CD4-positive, alpha-beta T cell (primary cell): Measurements from ENCODE around the gene WFIKKN1. TPM values are rescaled to one million over a fixed set of nuclear protein-coding genes. Genes with fewer than 3 reads are reported as not detected.

Source experiments
- ATAC-seq: fragments of 200-7000 bp; cut with Tn5 transposase; one replicate; pipeline ENCODE4 v1.10.0; 2022; ENCODE audit warnings: mild to moderate bottlenecking; ENCODE audit not compliant: poor library complexity
- CTCF ChIA-PET: fragments of 350-600 bp; sonication (Branson Sonifier 250); formaldehyde crosslinking; loops from one replicate; lab custom pipeline; 2021; ENCODE audit warnings: antibody characterized with exemption, inconsistent platforms; lab: Charles Lee
- POLR2A ChIA-PET: fragments of 350-600 bp; sonication (Branson Sonifier 250); formaldehyde crosslinking; loops from one replicate; lab custom pipeline; 2021; ENCODE audit warnings: antibody characterized with exemption, inconsistent platforms; lab: Charles Lee
- DNase-seq, 14 experiments: peaks; one replicate each; pipeline ENCODE4 v3.0.0-alpha.2; 2013 to 2020; ENCODE audit warnings: mixed read lengths in 2 of 14
- H3K27ac ChIP-seq, 2 donors: one replicate each; pipeline versions ENCODE4 v1.5.1 to v1.7.0; 2013; ENCODE audit warnings: low read length in 2 of 2, low read depth in 1 of 2, mild to moderate bottlenecking in 1 of 2
- H3K27me3 ChIP-seq, 2 experiments: 1 replicate in 1 of 2; 2 replicates in 1 of 2; pipeline versions ENCODE4 v1.6.1 to v1.7.0; 2013; ENCODE audit warnings: low read length in 2 of 2, control low read depth in 1 of 2, mild to moderate bottlenecking in 1 of 2, moderate library complexity in 1 of 2; ENCODE audit not compliant: insufficient read depth in 2 of 2, control insufficient read depth in 1 of 2
- H3K36me3 ChIP-seq: one replicate; pipeline ENCODE4 v1.6.1; 2013; ENCODE audit warnings: low read length, control low read depth; ENCODE audit not compliant: insufficient read depth
- H3K4me1 ChIP-seq: one replicate; pipeline ENCODE4 v1.6.1; 2013; ENCODE audit warnings: low read length, control low read depth; ENCODE audit not compliant: insufficient read depth
- H3K4me3 ChIP-seq: one replicate; pipeline ENCODE4 v1.5.1; 2013; ENCODE audit warnings: mild to moderate bottlenecking, low read length, moderate library complexity
- H3K9me3 ChIP-seq, 2 experiments: 1 replicate in 1 of 2; 2 replicates in 1 of 2; pipeline versions ENCODE4 v1.6.1 to v1.7.0; 2013; ENCODE audit warnings: low read length in 2 of 2, mild to moderate bottlenecking in 2 of 2, control low read depth in 1 of 2, moderate library complexity in 1 of 2; ENCODE audit not compliant: control insufficient read depth in 1 of 2, insufficient read depth in 1 of 2
- H3K27ac Mint-ChIP-seq: one replicate; pipeline ENCODE4 v1.8.0; 2020; ENCODE audit warnings: mixed read lengths
- H3K27me3 Mint-ChIP-seq: one replicate; pipeline ENCODE4 v1.8.0; 2021; ENCODE audit warnings: mixed read lengths
- H3K36me3 Mint-ChIP-seq: one replicate; pipeline ENCODE4 v1.8.0; 2021; ENCODE audit warnings: low read depth, mixed read lengths
- H3K4me1 Mint-ChIP-seq: one replicate; pipeline ENCODE4 v1.8.0; 2021; ENCODE audit warnings: low read depth, mixed read lengths
- H3K4me3 Mint-ChIP-seq: one replicate; pipeline ENCODE4 v1.8.0; 2020; ENCODE audit warnings: mild to moderate bottlenecking, mixed read lengths
- H3K9me3 Mint-ChIP-seq: one replicate; pipeline ENCODE4 v1.8.0; 2020; ENCODE audit warnings: mixed read lengths
- CTCF ChIP-seq: fragments of 200-600 bp; IDR thresholded peaks from one replicate; pipeline ENCODE4 v1.8.0; 2022; ENCODE audit warnings: antibody characterized with exemption, mild to moderate bottlenecking
- intact Hi-C, 2 experiments: fragments of 100-400 bp; cut with DNase I in 1 of 2; cut with micrococcal nuclease in 1 of 2; formaldehyde crosslinking; loops; one replicate each; pipeline versions ENCODE4 v1.15.1 to v1.9.0; 2023 to 2025; cut with DNase I, micrococcal nuclease
- total RNA-seq, 174 experiments: library from RNA in 2 of 174; stranded (reverse) in 2 of 174; gene quantifications; one replicate each; pipeline ENCODE4 v1.2.3 and lab custom pipeline; 2021 to 2026

WFIKKN1 gene
- total RNA-seq, 2 experiments from 2014 or later: 0.64 to 0.99 TPM

DNA sequence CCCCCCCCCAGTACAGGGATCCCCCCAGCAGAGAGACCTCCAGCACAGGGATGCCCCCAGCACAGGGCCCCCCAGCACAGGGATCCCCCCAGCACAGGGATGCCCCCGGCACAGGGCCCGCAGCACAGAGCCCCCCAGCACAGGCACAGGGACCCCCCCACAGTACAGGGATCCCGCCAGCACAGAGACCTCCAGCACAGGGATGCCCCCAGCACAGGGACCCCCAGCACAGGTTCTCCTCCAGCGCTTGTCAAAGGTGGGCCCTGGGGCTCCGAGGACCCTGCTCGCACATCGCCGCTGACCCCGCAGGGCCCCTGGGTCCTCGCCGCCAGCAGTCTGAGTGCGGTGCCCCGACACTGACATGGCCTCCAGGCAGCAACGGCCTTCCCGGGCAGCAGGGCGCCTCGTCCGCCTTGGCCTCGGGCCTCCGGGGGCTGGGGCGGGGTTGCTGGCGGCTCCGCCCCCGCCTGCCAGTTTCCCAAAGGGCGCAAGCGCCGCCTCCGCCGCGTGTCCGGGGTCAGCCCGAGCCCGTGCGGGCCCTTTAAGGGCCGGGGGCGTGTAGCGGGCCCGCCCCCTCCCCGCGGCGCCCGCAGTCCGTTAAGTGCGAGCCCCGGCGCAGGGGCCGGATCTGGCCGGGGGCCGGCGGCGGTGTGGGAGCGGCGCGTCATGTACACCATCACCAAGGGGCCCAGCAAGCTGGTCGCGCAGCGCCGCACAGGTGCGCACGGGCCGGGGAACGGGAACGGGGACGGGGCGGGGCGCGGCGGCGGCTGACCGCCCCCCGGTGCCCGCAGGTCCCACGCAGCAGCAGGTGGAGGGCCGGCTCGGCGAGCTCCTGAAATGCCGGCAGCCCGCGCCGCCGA lies 10.8 kb downstream of the WFIKKN1 start, which contains the start of gene MCRIP2:
Gene MCRIP2, plus strand, starts transcription at position 503 of the 863 bp plus-strand sequence. Its CDS starts 164 bp downstream, at position 667.
- CTCF ChIA-PET: no interaction called here
- Mint-ChIP-seq H3K27ac (no peak within 1 kb of the TSS), H3K36me3 (peaks cover 3% of the 10 kb centered on the region)

GRCh38 chr16:642189-643049 lies 11.6 kb downstream of the WFIKKN1 start:
- Histone ChIP-seq H3K36me3 (no peaks in the 10 kb centered on the region), H3K4me1 (peaks cover 29% of the 10 kb centered on the region), H3K27ac (no peak overlapping the region), H3K27me3 (no peaks in the 10 kb centered on the region), H3K9me3 (peaks cover 0 to 7% of the 10 kb centered on the region in 2 experiments), H3K4me3 (peak overlapping the region; percentile 54)
- Mint-ChIP-seq H3K27ac (no peak overlapping the region), H3K4me1 (no peaks in the 10 kb centered on the region), H3K27me3 (no peaks in the 10 kb centered on the region), H3K4me3 (peak overlapping the region; percentile 73), H3K36me3 (no peaks in the 10 kb centered on the region), H3K9me3 (no peaks in the 10 kb centered on the region)
- intact Hi-C loops: no loop called here
- DNase-seq (peak in 4 of 14 experiments; percentile 27 to 73 (median 54)), ATAC-seq (peak; percentile 28)
- TF ChIP-seq CTCF: no peak
- POLR2A ChIA-PET: interaction anchor here (1.0 kb wide), 2 partner anchors 25 to 53 kb away, joined by 3 to 4 read pairs; no protein-coding TSS in a partner anchor
- CTCF ChIA-PET: no interaction called here

More for the DNA sequence above, 10.8 kb downstream of the WFIKKN1 start, which contains the start of gene MCRIP2:
- peaks cover 32% of the 10 kb centered on the region for H3K4me1 ChIP-seq
- no peak within 1 kb of the TSS for H3K27ac ChIP-seq
- intact Hi-C loops: no loop called here
- peaks cover 0 to 10% of the 10 kb centered on the region in 2 experiments for H3K9me3 ChIP-seq
- Mint-ChIP-seq H3K9me3 (no peaks in the 10 kb centered on the region), H3K4me3 (peak within 1 kb of the TSS; percentile 73), H3K4me1 (peaks cover 4% of the 10 kb centered on the region), H3K27me3 (peaks cover 3% of the 10 kb centered on the region)
- H3K27me3 ChIP-seq: no peaks in the 10 kb centered on the region
- H3K4me3 ChIP-seq: peak within 1 kb of the TSS; percentile 54
- DNase-seq: peak in 11 of 14 experiments; percentile 23 to 75 (median 54)
- H3K36me3 ChIP-seq: no peaks in the 10 kb centered on the region
- peak; percentile 16 for ATAC-seq
- POLR2A ChIA-PET: interaction anchor here (1.0 kb wide), 2 partner anchors 26 to 54 kb away, joined by 3 to 4 read pairs; no protein-coding TSS in a partner anchor
- TF ChIP-seq CTCF: no peak

DNA sequence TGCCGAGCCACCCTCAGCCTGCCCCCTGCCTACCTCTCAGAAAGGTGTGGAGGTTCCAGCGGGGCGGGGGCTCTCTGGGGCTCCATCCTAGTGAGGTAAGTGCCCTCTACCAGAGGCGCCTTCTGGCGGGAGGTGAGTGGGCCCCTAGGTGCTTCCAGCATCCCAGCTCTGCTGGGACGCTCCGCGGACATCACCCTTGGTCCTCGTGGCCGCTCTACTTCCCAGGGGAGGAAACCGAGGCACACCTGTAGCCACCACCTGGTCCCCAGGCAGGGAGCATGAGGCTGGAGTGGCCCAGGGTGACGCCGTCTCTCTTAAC lies 12.2 kb downstream of the WFIKKN1 start:
- Mint-ChIP-seq H3K27ac (no peak overlapping the region), H3K4me1 (no peaks in the 10 kb centered on the region), H3K27me3 (no peaks in the 10 kb centered on the region), H3K9me3 (no peaks in the 10 kb centered on the region), H3K36me3 (no peaks in the 10 kb centered on the region), H3K4me3 (peak overlapping the region; percentile 81)
- peaks cover 31% of the 10 kb centered on the region for H3K4me1 ChIP-seq
- H3K27me3 ChIP-seq: no peaks in the 10 kb centered on the region
- no peak for TF ChIP-seq CTCF
- ATAC-seq (no peak), DNase-seq (no peak)
- peak overlapping the region; percentile 54 for H3K4me3 ChIP-seq
- ChIA-PET CTCF (no interaction called here), POLR2A (interaction anchor here (1.0 kb wide), 2 partner anchors 24 to 52 kb away, joined by 3 to 4 read pairs; no protein-coding TSS in a partner anchor)
- H3K36me3 ChIP-seq: no peaks in the 10 kb centered on the region
- H3K9me3 ChIP-seq: peaks cover 0 to under 1% of the 10 kb centered on the region in 2 experiments
- intact Hi-C loops: no loop called here
- H3K27ac ChIP-seq: no peak overlapping the region
